22Rv1 (cell line): Measurements from ENCODE around the gene SYVN1.

ENCODE experiments used
- H3K27ac ChIP-seq: fragments of 450-650 bp; 2 replicates; pipeline ENCODE4 v1.5.1; 2017
- ZFX ChIP-seq: fragments of 450-650 bp; IDR thresholded peaks from 2 replicates; pipeline ENCODE4 v1.6.1; 2017; ENCODE audit warnings: antibody characterized with exemption, borderline replicate concordance
- TF ChIP-seq, protein P1 (sequence below): fragments of 450-650 bp; IDR thresholded peaks from 2 replicates; pipeline ENCODE4 v1.5.1; 2017; ENCODE audit warnings: mild to moderate bottlenecking

The SYVN1 gene

GRCh38 chr11:65108469-65109123 is 25.7 kb downstream of the SYVN1 start:
- no peak overlapping the region for H3K27ac ChIP-seq
- no peak for TF ChIP-seq ZFX
- TF ChIP-seq, protein P1, sequence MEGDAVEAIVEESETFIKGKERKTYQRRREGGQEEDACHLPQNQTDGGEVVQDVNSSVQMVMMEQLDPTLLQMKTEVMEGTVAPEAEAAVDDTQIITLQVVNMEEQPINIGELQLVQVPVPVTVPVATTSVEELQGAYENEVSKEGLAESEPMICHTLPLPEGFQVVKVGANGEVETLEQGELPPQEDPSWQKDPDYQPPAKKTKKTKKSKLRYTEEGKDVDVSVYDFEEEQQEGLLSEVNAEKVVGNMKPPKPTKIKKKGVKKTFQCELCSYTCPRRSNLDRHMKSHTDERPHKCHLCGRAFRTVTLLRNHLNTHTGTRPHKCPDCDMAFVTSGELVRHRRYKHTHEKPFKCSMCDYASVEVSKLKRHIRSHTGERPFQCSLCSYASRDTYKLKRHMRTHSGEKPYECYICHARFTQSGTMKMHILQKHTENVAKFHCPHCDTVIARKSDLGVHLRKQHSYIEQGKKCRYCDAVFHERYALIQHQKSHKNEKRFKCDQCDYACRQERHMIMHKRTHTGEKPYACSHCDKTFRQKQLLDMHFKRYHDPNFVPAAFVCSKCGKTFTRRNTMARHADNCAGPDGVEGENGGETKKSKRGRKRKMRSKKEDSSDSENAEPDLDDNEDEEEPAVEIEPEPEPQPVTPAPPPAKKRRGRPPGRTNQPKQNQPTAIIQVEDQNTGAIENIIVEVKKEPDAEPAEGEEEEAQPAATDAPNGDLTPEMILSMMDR = no peak

DNA sequence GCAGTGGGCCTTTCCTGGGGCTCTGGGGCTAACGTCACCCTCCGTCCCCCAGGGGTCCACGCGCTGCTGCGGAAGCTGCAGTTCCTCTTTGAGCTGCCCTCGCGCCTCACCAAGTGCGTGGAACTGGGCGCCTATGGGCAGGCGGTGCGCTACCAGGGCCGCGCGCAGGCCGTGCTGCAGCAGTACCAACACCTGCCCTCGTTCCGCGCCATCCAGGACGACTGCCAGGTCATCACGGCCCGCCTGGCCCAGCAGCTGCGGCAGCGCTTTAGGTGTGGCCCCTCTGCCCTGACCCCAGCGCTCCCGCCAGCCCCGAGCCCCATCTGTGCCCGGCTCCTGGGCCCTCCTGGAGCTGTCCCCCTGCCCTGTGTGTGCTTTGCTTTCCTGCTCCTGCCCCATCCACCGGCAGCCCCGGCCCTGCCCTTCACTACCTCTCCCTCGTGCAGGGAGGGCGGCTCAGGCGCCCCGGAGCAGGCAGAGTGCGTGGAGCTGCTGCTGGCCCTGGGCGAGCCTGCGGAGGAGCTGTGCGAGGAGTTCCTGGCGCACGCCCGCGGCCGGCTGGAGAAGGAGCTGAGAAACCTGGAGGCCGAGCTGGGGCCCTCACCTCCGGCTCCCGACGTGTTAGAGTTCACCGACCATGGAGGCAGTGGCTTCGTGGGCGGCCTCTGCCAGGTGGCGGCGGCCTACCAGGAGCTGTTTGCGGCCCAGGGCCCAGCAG is 26.4 kb downstream of the SYVN1 start:
- TF ChIP-seq, protein P1 = no peak
- TF ChIP-seq ZFX = no peak
- H3K27ac ChIP-seq = no peak overlapping the region

DNA sequence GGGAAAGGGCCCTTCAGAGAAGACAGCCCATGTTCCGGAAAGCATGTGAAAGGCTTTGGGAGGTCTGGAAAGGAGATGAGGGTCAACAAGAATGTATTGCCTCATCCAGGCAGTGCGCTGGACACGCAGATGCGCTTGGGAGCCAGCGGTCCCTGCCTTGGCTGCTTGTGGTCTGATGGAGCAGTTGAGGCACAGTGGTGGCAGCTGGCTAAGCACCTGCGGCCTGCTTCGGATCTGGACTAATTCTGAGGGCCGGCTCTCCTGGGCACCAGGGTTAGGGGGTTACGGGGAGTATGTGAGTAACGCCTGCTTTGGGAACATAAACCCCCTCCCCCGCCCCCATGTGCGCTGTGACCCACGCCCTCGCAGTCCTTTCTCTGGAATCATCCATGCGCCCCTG is 27.2 kb downstream of the SYVN1 start:
- no peak overlapping the region for H3K27ac ChIP-seq
- TF ChIP-seq, protein P1 = no peak
- no peak for TF ChIP-seq ZFX

GRCh38 chr11:65104628-65105027 is 29.7 kb downstream of the SYVN1 start:
- H3K27ac ChIP-seq = peak overlapping the region; percentile 92
- TF ChIP-seq, protein P1 = no peak
- TF ChIP-seq ZFX = no peak

- TF ChIP-seq, protein P1 = no peak
- H3K27ac ChIP-seq = peak overlapping the region; percentile 92
Observed at GRCh38 chr11:65103476-65103875, 30.8 kb downstream of the SYVN1 start.

GRCh38 chr11:65102142-65103095 is 31.9 kb downstream of the SYVN1 start:
- TF ChIP-seq, protein P1 = no peak
- TF ChIP-seq ZFX = no peak
- peak overlapping the region; percentile 92 for H3K27ac ChIP-seq
